Head of caudate nucleus (tissue), 42 donors: Measurements from ENCODE around the gene ABCC1.
"Not testable (repeated sequence)": the region's sequence is repeated elsewhere in the genome, so short reads cannot be mapped to it uniquely, and the experiment has no call there.

Experiments
- DNase-seq, 42 donors: peaks; one replicate each; pipeline versions ENCODE4 v3.0.0 to v3.0.0-alpha.2; 2020 to 2021; ENCODE audit warnings: mixed read lengths in 7 of 42
- intact Hi-C: fragments of 100-400 bp; cut with DNase I; formaldehyde crosslinking; loops from one replicate; pipeline ENCODE4 v1.15.0; 2022

The ABCC1 gene

GRCh38 chr16:16182918-16183317 lies 233.5 kb downstream of the ABCC1 start:
- DNase-seq = no peak

GRCh38 chr16:16183562-16183961 lies 234.1 kb downstream of the ABCC1 start:
- intact Hi-C loops = no loop called here
- no peak for DNase-seq

More at GRCh38 chr16:16182918-16183317, 233.5 kb downstream of the ABCC1 start:
- intact Hi-C loops = no loop called here

GRCh38 chr16:16184594-16184993 lies 235.2 kb downstream of the ABCC1 start:
- DNase-seq = no peak
- intact Hi-C loops = no loop called here

- DNase-seq = no peak
- intact Hi-C loops = no loop called here
Measured at GRCh38 chr16:16185095-16185494, 235.7 kb downstream of the ABCC1 start.

GRCh38 chr16:16186820-16187219 lies 237.4 kb downstream of the ABCC1 start:
- intact Hi-C loops = no loop called here
- DNase-seq = no peak

- DNase-seq = no peak
- intact Hi-C loops = no loop called here
Measured at GRCh38 chr16:16188827-16189226, 239.4 kb downstream of the ABCC1 start.

- intact Hi-C loops = no loop called here
- no peak for DNase-seq
Measured at GRCh38 chr16:16189842-16190241, 240.4 kb downstream of the ABCC1 start.

GRCh38 chr16:16190546-16190945 lies 241.1 kb downstream of the ABCC1 start:
- intact Hi-C loops = no loop called here

GRCh38 chr16:16190966-16191365 lies 241.6 kb downstream of the ABCC1 start:
- intact Hi-C loops, DNase-seq: not testable (repeated sequence)

More at GRCh38 chr16:16190546-16190945, 241.1 kb downstream of the ABCC1 start:
- DNase-seq = no peak

GRCh38 chr16:16191493-16192167 lies 242.2 kb downstream of the ABCC1 start:
- DNase-seq = no peak
- intact Hi-C loops = no loop called here
